Kasumi-1 (cell line): ENCODE measurements around the gene FMO2.

ENCODE experiments used
- DNase-seq, 2 experiments: peaks; one replicate each; lab custom pipeline; 2025; lab: John Stamatoyannopoulos, UW

FMO2 gene, protein sequence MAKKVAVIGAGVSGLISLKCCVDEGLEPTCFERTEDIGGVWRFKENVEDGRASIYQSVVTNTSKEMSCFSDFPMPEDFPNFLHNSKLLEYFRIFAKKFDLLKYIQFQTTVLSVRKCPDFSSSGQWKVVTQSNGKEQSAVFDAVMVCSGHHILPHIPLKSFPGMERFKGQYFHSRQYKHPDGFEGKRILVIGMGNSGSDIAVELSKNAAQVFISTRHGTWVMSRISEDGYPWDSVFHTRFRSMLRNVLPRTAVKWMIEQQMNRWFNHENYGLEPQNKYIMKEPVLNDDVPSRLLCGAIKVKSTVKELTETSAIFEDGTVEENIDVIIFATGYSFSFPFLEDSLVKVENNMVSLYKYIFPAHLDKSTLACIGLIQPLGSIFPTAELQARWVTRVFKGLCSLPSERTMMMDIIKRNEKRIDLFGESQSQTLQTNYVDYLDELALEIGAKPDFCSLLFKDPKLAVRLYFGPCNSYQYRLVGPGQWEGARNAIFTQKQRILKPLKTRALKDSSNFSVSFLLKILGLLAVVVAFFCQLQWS

DNA sequence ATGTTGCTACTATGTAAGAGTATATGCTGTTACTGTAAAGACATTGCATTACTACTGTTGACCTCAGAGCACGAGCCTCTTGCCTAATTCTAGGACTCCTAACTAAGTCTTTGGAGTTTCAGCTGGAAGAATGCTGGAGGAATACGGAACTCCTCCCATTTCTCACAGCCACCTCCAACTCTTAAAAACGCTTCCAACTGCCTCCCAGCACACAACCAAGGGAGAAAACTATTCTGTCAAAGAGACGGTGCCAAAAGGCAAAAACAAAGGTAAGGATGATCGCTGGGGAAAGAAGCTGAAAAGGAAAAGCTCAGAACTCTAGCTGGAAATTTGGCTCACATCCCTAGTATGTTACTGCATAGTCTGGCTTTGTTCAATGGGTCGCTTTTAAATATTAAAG, at the start of gene FMO2:
Gene FMO2, plus strand, starts transcription at position 210 of the 400 bp plus-strand sequence. CDS start 414 bp downstream, outside the sequence.
- DNase-seq, result no peak

DNA sequence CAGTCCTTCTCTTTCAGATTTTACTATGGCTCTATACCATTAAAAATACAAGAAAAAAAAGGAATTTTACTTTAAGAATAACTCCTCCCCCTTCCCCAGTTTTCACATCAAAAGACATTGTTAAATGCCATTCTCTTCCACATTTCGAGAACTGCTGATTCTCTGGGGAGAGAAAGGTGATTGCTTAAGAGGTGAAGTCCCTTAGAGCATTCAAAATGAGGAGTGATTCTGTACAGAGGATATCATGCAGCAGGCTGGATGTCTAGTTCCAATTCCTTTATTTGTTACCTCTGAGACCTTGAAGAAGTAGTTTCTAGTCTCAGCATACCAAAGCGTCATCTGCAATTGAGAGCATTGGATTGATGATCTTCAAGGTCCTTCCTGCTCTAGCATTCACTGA, 47.5 kb upstream of the FMO2 start:
- no peak for DNase-seq

DNA sequence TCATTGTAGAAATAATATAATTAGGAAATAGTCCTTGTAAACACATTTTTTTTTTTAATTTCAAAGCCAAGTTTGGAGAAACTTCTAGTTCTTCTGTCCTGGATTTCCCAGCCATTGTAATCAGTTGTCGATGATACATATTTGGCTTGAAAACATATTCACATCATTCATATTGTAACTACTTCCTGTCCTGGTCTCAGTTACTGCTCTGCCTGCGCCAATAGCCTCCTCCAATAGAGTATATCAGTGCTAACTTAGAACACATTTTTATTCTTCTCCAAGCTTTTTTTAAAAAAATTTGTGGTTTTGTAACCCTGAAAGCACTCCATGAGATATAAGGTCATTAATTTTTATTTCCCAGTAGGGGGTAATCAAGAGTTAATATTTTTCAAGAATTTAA, 46.1 kb upstream of the FMO2 start:
- DNase-seq, result no peak

DNA sequence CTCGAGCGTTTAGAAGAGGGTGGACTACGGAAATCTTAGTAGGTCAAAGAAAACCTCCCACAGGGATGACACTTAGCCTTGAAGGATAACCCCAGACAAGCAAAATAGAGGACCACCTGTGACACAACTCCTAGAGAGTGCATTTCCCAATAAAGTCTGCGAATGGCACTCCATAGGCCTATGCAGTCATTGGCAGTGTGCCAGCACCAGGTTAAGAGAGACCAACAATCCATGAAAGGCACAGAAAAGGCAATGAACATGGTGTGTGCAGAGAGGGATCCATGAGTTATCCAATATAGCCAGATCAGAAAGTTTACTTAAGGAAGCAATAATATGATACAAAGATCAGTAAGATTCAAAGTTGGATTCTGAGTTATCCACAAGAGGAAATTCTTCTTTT, 45.2 kb upstream of the FMO2 start:
- no peak for DNase-seq

DNA sequence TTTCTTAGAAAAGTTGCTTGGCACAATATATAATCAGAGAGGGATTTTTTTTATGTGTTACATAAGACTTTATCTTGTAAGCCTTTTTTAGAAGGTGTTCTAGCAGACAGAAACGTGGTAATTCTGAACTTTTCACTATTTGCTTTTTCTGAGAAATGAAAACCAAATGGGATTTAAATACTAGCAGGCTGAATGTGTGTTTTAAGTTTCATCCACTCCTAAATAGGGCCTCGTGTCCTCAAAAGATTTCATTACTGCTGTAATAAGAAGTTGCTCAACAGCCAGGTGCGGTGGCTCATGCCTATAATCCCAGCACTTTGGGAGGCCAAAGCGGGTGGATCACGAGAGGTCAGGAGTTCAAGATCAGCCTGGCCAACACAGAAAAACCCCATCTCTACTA, 44.7 kb upstream of the FMO2 start:
- no peak for DNase-seq

- DNase-seq, result no peak
These were observed 44.0 kb upstream of the FMO2 start for GRCh38 chr1:171140956-171141687.

DNA sequence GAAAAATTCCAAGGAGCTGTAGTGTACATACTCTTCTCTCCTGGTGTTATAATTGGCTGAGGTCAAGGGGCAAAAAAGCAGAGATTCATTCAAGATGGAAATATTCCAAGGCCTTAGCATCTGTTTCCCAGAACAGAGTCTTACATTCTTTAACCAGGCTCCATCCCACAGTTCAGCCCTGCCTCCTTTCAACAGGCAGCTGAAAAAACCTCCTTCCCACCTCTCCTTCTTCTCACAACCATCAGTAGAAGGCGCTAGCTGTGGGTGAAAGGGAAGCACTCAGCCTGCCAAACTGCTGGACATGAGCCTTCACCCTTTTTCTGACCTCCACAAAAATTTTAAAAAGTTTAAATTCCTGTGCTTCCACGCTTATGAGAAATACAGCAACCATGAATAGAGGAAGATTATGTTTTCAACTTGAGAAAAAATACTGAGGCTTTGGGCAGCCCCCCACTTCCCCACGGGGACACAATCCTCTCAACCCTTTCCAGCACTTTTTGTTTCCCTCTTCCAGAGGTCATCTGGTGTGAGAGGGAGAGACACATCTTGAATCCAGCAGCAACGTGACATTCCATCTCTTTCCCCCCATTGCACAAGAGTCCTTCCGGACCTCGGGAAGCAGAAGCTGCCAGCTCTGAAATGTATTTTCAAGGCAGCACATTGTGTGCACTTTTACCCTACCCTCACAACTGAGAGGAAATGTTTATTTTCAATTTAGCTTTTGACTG, 43.2 kb upstream of the FMO2 start:
- DNase-seq, result no peak

DNA sequence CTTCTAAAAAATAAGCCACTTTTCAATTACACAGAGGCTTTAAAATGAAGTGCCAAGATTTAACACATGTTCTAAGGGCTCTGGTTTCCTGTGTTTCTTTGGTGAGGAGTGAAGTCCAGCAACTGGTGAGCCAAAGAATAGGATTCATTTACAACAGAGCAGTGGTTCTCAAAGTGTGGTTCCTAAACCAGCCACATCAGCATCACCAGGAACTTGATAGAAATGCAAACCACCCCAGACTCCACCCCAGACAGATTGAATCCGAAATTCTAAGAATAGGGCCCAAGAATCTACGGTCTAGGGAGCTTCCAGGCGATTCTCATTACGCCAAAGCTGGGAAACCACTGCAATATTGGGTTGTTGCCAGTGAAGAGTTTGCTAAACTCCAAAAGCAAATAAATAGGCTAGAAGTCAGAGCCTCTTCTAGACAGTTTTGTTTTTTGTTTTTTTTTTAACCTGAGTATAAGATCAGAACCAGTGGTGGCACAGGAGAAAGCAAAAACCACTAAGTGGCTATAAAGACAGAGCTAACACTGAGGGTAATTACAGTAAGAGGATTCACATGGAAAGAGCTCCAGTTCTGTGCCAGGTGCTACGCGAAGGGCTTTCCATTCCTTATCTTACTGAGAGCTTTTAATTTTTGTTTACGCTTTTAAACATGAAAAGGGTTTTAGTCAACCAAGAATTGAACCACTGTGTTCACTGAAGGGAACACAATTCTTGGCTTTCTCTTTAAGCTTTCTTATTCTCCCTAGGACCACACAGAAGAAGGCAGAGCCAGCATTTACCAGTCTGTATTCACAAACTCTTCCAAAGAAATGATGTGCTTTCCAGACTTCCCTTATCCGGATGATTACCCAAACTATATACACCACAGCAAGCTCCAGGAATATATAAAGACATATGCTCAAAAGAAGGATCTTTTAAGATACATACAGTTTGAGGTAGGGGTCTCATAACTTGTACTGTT, 42.4 kb upstream of the FMO2 start:
- no peak for DNase-seq

DNA sequence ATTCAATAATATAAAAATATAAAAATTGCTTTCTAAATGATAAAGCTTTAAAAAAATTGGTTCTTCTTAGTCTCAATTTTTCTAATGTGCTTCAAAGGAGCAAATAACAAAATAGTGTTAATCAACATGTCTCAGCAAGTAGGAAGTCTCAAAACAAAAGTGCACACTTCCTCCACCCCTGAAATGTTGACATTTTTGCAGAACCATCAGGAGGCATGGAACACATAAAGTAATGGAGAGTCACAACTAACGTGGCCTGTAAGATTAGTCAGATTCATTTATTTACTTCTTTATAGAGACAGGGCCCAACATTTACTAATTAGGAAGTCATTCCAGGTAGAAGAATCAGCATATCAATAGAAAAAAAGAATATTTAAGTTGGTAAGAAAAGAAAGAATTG, 34.9 kb upstream of the FMO2 start:
- no peak for DNase-seq

DNA sequence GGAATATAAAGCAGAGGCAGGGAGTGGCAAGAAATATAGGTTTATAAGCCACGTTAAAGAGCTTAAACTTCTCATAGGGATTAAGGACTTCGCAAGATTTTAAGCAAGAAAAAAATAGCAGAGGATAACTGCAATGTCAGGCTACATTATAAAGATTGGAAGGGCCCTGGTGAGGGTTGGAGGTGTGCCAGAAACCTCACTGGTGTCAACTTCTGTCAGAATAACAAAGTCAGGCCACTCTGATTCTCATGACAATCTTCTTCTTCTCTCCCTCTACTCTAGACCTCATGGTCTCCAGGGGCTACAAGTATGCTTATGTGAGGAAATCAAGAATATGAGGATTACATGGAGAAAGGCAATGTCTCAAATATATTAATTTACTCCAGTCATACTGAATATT, 32.6 kb upstream of the FMO2 start:
- no peak for DNase-seq

GRCh38 chr1:171155484-171155883, 29.6 kb upstream of the FMO2 start:
- no peak for DNase-seq

GRCh38 chr1:171158096-171158495, 27.0 kb upstream of the FMO2 start:
- DNase-seq, result no peak

- no peak for DNase-seq
These were observed 26.5 kb upstream of the FMO2 start for GRCh38 chr1:171158551-171158950.

DNA sequence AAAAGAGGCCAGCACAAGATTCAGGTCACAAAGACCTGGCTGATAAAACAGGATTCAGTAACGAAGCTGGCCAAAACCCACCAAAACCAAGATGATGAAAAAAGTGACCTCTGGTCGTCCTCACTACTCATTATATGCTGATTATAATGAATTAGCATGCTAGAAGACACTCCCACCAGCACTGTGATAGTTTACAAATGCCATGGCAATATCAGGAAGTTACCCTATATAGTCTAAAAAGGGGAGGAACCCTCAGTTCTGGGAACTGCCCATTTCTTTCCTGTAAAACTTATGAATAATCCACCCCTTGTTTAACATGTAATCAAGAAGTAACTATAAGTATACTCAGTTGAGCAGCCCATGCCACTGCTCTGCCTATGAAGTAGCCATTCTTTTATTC, 26.0 kb upstream of the FMO2 start:
- no peak for DNase-seq

DNA sequence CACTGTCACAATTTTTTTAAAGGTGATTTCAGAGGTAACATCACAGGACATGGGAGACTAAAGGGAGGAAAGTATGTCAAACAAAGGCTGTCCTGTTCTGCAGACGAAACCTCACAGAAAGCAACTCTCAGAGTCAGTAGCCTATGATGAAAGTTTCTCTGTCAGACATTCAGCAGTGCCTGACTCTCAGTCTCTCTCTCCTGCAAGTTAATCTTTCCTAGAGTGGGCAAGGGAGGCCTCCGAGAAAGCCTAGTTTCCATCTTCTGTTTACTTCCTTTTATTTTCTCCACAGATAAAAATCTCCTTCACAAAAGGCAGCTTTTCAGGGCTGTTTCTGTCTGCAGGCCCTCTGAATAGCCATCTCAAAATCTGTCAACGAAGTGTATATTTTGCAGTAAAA, 24.9 kb upstream of the FMO2 start:
- no peak for DNase-seq

GRCh38 chr1:171160639-171161354, 24.3 kb upstream of the FMO2 start:
- no peak for DNase-seq

- DNase-seq, result no peak
These were observed 23.7 kb upstream of the FMO2 start for GRCh38 chr1:171161431-171161830.

- no peak for DNase-seq
These were observed 18.7 kb upstream of the FMO2 start for GRCh38 chr1:171166361-171166760.

- no peak for DNase-seq
These were observed 17.3 kb upstream of the FMO2 start for GRCh38 chr1:171167785-171168184.

- DNase-seq, result no peak
These were observed 12.6 kb upstream of the FMO2 start for GRCh38 chr1:171172471-171172870.

DNA sequence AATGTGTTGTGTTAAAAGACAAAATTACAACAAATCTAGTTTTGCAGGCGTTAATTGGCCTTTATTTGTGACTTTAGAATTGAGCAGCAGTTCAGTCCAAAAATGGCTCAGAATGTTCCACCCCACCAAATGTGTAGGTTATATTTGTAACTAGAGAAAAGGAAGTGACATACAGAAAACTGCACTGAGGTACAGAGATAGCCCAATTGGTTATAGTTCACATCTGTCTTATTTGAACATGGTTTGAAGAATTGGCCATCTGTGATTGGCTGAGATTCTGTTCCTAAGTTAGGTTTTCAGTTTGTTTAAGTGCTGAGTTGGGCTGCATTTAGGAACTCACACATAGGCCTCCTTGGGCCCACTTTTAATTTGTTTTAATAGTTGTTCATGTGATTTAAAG, 12.0 kb upstream of the FMO2 start:
- no peak for DNase-seq
